Measurements from ENCODE around the gene MICU2.
"Not testable (repeated sequence)": the region's sequence is repeated elsewhere in the genome, so short reads cannot be mapped to it uniquely, and the experiment has no call there.

The MICU2 gene

DNA sequence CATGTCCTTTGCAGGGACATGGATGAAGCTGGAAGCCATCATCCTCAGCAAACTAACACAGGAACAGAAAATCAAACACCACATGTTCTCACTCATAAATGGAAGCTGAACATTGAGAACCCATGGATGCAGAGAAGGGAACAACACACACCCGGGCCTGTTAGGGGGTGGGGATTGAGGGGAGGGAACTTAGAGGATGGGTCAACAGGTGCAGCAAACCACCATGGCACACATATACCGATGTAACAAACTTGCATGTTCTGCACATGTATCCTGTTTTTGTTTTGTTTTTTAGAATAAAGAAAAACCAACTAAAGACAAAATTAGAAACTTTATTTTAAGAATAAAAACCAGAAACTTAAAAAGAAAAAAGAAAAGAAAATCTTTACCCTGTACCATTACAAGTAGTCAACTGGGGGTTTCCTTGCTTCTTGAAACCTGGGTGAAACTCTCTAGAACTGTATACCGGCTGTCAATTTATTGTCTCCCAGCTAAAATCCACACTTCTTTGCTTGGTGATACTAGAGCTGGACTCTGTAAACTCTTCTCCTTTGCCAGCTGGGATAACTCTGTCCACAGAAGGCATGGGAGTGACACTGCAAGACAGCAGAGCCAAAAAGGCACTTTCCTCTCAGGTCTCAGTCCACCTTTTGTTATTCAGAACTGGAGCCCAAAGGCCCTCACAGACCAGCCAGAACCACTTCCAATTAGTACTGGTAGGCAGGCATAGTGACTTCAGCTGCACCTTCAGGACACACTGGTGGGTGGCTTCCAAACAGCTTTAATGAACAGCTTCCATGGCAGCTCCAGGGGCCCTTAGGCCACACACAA lies 9.0 kb downstream of the MICU2 start:
- DNase-seq: no peak

DNA sequence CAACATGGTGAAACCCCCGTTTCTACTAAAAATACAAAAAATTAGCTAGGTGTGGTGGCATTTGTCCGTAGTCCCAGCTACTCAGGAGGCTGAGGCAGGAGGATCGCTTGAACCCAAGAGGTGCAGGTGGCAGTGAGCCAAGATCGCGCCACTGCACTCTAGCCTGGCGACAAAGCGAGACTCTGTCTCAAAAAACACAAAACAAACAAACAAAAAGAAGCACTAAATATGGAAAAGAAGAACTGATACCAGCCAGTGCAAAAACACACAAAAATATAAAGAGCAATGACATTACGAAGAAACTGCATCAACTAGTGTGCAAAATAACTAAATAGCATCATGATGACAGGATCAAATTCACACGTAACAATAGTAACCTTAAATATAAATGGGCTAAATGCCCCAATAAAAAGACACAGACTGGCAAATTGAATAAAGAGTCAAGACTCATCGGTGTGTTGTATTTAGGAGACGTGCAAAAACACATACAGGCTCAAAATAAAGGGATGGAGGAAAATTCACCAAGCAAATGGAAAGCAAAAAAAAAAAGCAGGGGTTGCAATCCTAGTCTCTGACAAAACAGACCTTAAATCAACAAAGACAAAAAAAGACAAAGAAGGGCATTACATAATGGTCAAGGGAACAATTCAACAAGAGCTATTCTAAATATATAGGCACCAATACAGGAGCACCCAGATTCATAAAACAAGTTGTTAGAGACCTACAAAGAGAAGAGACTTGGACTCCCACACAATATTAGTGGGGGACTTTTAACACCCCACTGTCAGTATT lies 13.1 kb downstream of the MICU2 start:
- DNase-seq: not testable (repeated sequence)

GRCh38 chr13:21590231-21590630 lies 13.7 kb downstream of the MICU2 start:
- no peak for DNase-seq

DNA sequence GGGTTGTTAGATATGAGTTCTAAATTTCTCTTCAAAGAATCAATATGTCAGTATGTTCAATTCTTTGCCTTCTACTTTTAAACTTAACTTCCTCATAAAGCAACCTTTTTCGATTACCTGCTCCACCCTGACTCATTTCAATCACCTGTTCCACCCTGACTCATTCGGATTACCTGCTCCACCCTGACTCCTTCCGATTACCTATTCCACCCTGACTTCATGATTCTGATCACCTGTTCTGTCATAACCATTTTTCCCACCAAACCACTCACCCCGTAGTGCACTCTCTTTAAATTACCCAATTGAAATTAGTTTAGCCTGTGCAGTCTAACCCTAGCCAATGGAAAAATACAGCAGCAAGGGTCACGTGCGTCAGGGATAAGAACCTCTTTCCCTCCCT lies 14.5 kb downstream of the MICU2 start:
- not testable (repeated sequence) for DNase-seq

DNA sequence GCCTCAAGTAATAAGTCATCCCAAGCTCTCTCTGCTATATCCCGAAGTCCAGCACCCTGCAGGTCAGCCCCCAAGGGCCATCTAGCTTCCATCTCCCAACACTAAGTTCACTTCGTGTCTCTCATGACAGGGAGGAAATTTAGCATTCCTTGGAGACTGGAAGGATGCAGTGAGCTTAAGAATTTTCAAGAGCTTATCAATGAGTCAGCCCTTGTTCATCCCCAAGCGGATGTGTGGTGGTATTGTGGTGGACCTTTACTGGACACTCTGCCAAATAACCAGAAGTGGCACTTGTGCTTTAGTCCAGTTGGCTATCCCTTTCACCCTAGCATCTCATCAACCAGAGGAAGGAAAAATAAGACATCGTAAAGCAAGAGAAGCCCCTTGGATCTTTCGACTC lies 15.6 kb downstream of the MICU2 start:
- DNase-seq: not testable (repeated sequence)

DNA sequence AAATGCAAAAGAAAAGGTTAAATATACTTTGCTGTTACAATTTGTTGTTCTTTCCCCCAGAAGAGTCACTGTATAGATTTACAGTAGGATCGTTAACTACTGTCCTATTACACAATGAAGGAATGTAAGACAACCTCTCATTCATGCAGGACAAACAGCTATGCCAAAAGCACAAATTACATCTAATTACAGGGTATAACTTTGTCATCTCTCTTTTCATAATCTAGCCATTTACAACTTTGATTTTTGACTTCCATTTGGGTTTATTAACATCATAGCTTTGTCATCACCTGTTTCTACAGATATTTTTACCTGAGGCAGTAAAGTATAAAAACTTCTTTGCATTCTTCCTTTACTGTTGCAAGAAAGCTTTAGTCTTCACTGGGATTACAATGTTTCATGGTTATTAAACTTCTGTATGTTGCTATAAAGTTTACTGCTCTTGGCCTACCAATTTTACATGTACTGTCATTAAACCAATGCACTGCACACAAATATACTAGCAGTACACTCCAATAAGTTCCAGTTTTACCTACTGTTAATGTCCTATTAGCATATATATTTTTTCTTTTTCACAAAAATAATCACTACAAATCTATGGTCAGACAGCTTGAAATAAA lies 18.9 kb downstream of the MICU2 start:
- no peak for DNase-seq

- DNase-seq: no peak
Measured at GRCh38 chr13:21583478-21583877, 20.5 kb downstream of the MICU2 start.

DNA sequence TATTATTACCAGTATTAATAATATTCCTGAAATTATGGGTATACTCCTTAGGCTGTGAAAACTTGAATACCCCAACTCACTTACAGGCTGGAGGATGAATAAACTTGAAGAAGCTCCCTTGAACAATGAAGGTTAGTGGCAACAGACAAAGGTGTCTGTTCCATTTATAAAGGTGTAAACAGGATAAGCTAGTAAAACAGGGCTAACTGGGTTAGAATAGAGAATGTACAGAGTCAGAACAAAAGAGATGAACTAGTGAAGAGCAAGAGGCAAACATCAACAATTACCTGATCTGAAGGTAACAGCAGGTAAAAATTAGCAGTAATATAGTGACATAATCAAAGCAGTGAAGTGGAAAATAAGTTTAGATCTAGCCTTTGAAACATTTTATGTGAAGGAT lies 23.2 kb downstream of the MICU2 start:
- no peak for DNase-seq

GRCh38 chr13:21579754-21580316 lies 24.1 kb downstream of the MICU2 start:
- DNase-seq: no peak

GRCh38 chr13:21578748-21579147 lies 25.2 kb downstream of the MICU2 start:
- DNase-seq: no peak

- no peak for DNase-seq
Measured at GRCh38 chr13:21576426-21576825, 27.5 kb downstream of the MICU2 start.

DNA sequence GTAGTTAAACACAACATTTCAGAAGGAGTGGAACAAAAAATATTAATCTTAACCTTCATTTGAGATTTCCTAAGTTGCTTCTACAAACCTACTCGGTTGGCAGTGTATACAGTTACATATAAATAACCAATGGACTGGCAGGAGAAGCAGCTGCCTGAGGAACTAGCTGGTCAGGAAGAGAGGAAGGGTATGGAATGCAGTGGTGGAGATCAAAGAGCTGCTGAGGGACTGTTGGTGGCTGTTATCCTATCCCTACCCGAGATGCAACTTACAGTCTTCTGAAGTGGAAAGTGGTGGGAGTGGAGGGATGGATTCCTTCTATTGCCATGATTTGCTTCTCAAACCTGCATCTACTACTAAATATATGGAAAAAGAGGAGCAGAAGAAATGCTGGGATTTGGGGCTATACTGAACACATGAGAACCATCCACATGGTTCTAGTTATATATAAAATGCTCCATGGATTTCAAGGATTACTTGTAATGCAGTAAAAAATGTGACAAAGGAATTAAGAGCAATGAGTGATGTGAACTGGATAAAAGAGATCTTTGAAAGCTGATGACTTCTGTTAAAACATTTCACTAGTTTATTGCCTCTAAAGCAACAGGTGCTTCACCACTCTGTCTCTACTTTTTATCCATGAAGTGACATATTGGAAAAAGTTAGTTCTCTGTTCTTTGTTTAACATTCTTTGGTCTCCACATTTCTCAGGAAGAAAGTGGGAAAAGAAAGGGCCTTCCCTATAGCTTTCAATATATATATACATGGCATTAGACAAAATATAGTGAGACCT lies 29.9 kb downstream of the MICU2 start:
- no peak for DNase-seq

DNA sequence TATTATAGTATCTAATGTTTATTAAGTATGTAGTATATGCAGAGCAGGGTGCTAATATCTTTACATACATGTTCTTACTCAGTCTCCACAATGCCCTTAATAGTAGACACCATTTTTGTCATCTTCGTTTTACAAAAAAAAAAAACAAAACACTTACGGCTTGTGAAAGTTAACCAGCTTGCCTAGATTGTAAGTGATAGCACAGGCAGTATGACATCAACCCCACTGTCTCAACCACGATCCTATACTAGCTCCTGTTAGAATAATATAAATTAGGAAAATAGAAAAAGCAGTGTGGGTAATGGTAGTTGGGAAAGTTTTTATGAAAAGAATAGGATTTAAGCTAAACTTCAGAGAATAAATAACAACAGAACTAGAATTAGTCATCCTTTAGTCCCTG lies 34.3 kb downstream of the MICU2 start:
- no peak for DNase-seq

- DNase-seq: no peak
Measured at GRCh38 chr13:21568854-21569253, 35.1 kb downstream of the MICU2 start.

DNA sequence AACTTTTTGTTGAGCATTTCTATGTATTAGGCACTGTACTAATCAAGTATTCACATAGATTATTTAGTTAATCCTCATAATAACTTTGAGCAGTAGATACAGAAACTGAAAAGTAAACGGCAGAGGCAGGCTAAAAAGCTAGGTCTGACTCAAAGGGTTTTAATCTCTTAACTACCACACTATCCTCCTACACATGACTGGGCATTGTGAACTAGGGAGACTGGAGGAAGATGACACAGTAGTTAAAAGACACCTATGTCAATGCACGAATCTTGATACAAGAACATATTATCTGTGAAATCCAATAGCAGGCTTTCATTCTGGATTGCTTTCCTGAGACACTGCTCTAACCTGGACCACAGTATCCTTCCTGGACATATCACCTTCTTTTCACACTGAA lies 36.3 kb downstream of the MICU2 start:
- DNase-seq: no peak

DNA sequence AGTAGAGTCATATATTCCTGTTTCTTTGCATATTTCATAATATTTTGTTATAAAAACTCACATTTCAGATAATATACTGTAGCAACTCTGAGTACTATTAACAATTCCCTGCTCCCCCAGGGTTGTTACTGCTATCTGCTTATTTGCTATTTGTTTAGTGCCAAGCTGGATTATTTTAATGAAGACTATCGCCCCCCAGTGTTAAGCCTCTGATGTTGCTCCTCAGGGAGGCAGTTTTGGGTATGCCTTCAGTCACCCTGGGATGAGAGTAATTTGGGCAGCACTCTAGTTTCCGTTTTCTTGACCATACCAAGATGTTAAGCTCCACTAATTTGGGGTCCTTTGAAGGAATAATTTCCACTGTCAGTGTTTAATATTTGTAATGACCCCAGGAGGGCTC lies 46.0 kb downstream of the MICU2 start:
- DNase-seq: peak; percentile 64

DNA sequence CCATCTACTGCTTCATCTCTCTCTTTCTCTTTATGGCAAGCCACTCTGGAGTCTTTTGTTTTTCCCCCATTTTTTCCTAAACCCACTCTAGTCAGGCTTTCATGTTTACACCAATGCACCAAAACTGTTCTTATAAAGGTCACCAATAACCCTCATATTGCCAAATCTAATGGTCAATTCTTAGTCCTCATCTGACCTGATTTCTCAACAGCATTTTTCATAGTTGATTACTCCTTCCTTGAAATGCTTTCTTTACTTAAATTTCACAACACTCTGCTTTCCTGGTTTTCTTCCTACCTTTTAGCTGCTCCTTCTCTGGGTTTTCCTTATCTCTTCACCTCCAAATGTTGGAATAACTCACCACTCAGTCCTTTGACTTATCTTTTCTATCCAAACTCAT lies 47.9 kb downstream of the MICU2 start:
- DNase-seq: no peak

- not testable (repeated sequence) for DNase-seq
Measured at GRCh38 chr13:21553261-21553660, 50.7 kb downstream of the MICU2 start.

DNA sequence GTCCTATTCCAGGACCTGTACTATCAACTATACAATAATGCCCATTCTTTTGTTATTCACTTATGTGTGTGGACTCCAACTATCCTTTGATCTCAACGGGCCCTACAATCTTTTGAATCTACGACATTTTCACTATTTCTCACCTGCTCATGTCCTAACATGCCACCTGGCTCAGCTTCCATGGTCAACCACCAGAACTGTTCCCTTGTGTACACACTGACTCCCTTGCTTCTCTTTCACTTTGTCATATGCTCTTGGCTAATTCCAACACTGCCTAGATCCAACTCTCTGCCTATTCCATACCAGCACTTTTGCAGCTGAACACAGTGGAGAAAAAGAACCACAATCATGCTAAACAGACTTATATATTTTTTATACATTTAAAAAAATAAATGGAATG lies 53.1 kb downstream of the MICU2 start:
- no peak for DNase-seq

DNA sequence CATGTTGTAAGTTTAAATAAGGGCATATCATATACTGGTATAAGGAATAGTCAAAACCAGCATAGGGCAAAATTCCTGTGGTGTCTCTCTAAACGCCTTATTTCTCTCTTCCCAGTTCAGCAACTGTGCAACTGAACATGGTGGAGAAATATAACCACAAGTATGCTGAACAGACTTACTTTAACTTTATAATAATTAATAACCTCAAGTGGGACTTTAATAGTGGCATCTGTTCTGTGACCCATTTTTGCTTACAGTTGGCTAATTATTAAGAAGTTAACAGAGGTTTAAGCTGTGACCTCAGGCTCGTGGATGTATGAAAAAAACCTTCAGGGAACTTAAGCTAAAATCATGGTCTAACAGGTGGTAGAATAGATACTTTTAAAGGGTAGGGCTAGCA lies 54.3 kb downstream of the MICU2 start:
- DNase-seq: no peak

DNA sequence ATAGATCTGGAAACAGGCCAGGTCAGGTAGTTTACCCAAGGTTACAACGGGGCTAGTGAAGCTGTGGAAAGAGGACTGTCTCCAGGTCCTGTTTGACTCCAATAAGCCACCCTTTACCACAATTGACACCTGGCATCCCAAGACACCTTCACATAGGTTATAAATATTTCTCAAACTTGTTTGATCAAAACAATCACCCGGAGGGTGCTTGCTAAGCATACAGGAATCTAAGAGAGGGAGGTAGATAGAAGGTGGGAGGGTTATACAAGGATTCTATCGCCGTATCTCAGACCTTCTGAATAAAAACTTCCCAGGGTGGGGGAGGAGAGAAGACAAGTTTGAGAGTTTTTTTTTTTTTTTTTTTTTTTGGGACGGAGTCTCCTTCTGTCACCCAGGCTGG lies 55.4 kb downstream of the MICU2 start:
- no peak for DNase-seq

DNA sequence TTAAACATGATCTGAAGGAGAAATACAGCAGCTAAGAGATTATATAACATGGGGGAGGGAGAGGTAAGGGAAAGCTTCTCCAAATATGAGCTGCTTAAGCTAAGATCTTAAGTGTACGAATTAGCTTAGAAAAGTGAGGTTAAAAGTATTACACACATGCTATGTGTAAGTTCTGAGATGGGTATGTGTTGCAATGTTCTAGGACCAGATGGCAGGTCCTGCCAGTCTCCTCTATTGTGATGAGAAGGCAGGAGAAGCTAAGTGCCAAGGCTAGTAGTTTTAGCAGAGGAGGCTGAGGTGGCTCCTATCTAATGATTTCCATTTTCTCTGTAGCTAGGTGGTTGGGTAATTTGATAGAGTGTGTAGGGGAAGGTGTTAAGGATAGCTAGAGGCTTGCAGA lies 57.6 kb downstream of the MICU2 start:
- no peak for DNase-seq

DNA sequence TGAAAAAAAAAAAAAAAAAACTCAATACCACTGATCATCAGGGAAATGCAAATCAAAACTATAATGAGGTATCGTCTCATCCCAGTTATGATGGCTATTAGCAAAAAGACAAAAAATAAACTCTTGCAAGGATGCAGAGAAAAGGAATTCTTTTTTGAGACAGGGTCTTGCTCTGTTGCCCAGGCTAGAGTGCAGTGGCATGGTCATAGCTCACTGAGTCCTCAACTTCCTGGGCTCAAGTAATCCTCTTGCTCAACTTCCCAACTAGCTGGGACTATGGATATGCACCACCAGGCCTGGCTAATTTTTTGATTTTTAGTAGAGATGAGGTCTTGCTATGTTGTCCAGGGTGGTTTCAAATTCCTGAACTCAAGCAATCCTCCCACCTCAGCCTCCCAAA lies 59.5 kb downstream of the MICU2 start:
- no peak for DNase-seq
